K562 (cell line): ENCODE results near the gene FGF2. TPM values are rescaled to one million over a fixed set of nuclear protein-coding genes. Genes with fewer than 3 reads are reported as not detected.

Experiments used
- ASH1L ChIP-seq: fragments of 450-650 bp; IDR thresholded peaks from 2 replicates; pipeline ENCODE4 v1.6.1; 2018; ENCODE audit warnings: borderline replicate concordance, mild to moderate bottlenecking, low read depth; ENCODE audit not compliant: partially characterized antibody
- FOXJ2 ChIP-seq: fragments of 200-800 bp; sonication (Bioruptor generic); IDR thresholded peaks from 2 replicates; pipeline ENCODE4 v1.6.1; 2016; ENCODE audit warnings: missing genetic modification characterization, missing compliant biosample characterization
- FOXM1 ChIP-seq, 2 experiments: fragments of 450-650 bp in 1 of 2; sonication (generic) in 1 of 2; formaldehyde crosslinking in 1 of 2; IDR thresholded peaks; 2 replicates each; pipeline versions ENCODE4 v1.6.1 to v1.9.0; 2017 to 2022; ENCODE audit warnings: low read depth in 2 of 2, mild to moderate bottlenecking in 2 of 2, missing genetic modification reagents in 1 of 2, moderate library complexity in 1 of 2
- FOXP1 ChIP-seq: sonication (generic); formaldehyde crosslinking; IDR thresholded peaks from 2 replicates; pipeline ENCODE4 v1.8.0; 2022; ENCODE audit warnings: mild to moderate bottlenecking, missing genetic modification reagents
- GABPA ChIP-seq: fragments of 200-800 bp; sonication (Bioruptor generic); conservative IDR thresholded peaks from 2 replicates; pipeline ENCODE4 v1.6.1; 2016; ENCODE audit warnings: low read depth, missing genetic modification characterization, missing compliant biosample characterization
- KLF6 ChIP-seq: fragments of 250-450 bp; sonication (Bioruptor Pico); IDR thresholded peaks from 2 replicates; pipeline ENCODE4 v1.4.0; 2020; ENCODE audit warnings: mild to moderate bottlenecking, moderate library complexity, borderline replicate concordance
- MAFF ChIP-seq: IDR thresholded peaks from 2 replicates; pipeline ENCODE4 v1.6.1; 2012; ENCODE audit warnings: low read length, improper control_type of control experiment
- MYBL2 ChIP-seq, 2 experiments: fragments of 450-650 bp in 1 of 2; sonication (generic) in 1 of 2; formaldehyde crosslinking in 1 of 2; IDR thresholded peaks; 2 replicates each; pipeline versions ENCODE4 v1.6.1 to v1.8.1; 2017 to 2022; ENCODE audit warnings: borderline replicate concordance in 1 of 2, inconsistent platforms in 1 of 2, low read depth in 1 of 2, mild to moderate bottlenecking in 1 of 2, missing genetic modification reagents in 1 of 2, moderate library complexity in 1 of 2
- POLR2H ChIP-seq: IDR thresholded peaks from 2 replicates; pipeline ENCODE4 v1.6.1; 2016; ENCODE audit warnings: missing genetic modification characterization, low read depth, mild to moderate bottlenecking, control low read depth, missing compliant biosample characterization, moderate library complexity
- ZKSCAN3 ChIP-seq: fragments of 250-450 bp; sonication (Bioruptor Pico); IDR thresholded peaks from 2 replicates; pipeline ENCODE4 v1.4.0; 2020
- ZNF274 ChIP-seq: IDR thresholded peaks from 2 replicates; pipeline ENCODE4 v1.6.1; 2011; ENCODE audit warnings: low read depth, mild to moderate bottlenecking, low read length, moderate library complexity, borderline replicate concordance
- ZNF584 ChIP-seq: fragments of 200-800 bp; sonication (Bioruptor generic); IDR thresholded peaks from 2 replicates; pipeline ENCODE4 v1.6.1; 2016; ENCODE audit warnings: low read depth, mild to moderate bottlenecking, missing genetic modification characterization, missing compliant biosample characterization
- polyA plus RNA-seq, 8 experiments: library from polyadenylated mRNA; depleted of rRNA in 4 of 8; stranded (reverse) in 5 of 8; unstranded in 3 of 8; fragments of >200 nt; fragmentation: Nextera tagmentation in 2 of 8; fragmentation: Illumina TruSeq in 1 of 8; extraction: Ambion mirVana in 2 of 8; extraction: Trizol in 1 of 8; gene quantifications; 2 replicates each; pipeline versions ENCODE4 v1.2.1 to v1.2.3, GENCODE V29; 2011 to 2014; ENCODE audit warnings: inconsistent platforms in 1 of 8, missing spikeins in 1 of 8
- total RNA-seq, 7 experiments: library from RNA; depleted of rRNA in 6 of 7; stranded (reverse); fragments of >200 nt in 6 of 7; fragmentation: Illumina TruSeq in 2 of 7; extraction: Trizol in 2 of 7; gene quantifications; 2 replicates each; pipeline versions ENCODE4 v1.2.1 to v1.2.3, GENCODE V29; 2011 to 2021; ENCODE audit warnings: low replicate concordance in 1 of 7
- TF ChIP-seq, protein P1 (sequence below), 2 experiments: fragments of 450-650 bp in 1 of 2; IDR thresholded peaks; 2 replicates each; pipeline ENCODE4 v1.6.1; 2011 to 2017; ENCODE audit warnings: low read depth in 2 of 2, antibody characterized with exemption in 1 of 2, borderline replicate concordance in 1 of 2, low read length in 1 of 2, mild to moderate bottlenecking in 1 of 2, mixed read lengths in 1 of 2; ENCODE audit not compliant: control insufficient read depth in 1 of 2
- TF ChIP-seq, protein P2 (sequence below): fragments of 450-650 bp; formaldehyde crosslinking; IDR thresholded peaks from 2 replicates; pipeline ENCODE4 v1.4.0; 2020; ENCODE audit warnings: mild to moderate bottlenecking, moderate library complexity
- TF ChIP-seq, protein P3 (sequence below): sonication (generic); IDR thresholded peaks from 2 replicates; pipeline ENCODE4 v1.6.1; 2016
- TF ChIP-seq, protein P4 (sequence below): fragments of 250-450 bp; sonication (Bioruptor Pico); IDR thresholded peaks from 2 replicates; pipeline ENCODE4 v1.8.0; 2021; ENCODE audit warnings: moderate library complexity, mild to moderate bottlenecking, inconsistent platforms
- TF ChIP-seq, protein P5 (sequence below), 2 experiments: IDR thresholded peaks; 2 replicates each; pipeline ENCODE4 v1.6.1; 2011; ENCODE audit warnings: borderline replicate concordance in 1 of 2, control low read depth in 1 of 2, low read depth in 1 of 2, low read length in 1 of 2, mild to moderate bottlenecking in 1 of 2, mixed read lengths in 1 of 2, moderate library complexity in 1 of 2; ENCODE audit not compliant: insufficient read depth in 1 of 2, insufficient read length in 1 of 2, poor library complexity in 1 of 2, severe bottlenecking in 1 of 2; ENCODE audit errors: extremely low read depth in 1 of 2
- TF ChIP-seq, protein P6 (sequence below): IDR thresholded peaks from 3 replicates; pipeline ENCODE4 v1.6.1; 2011; ENCODE audit warnings: borderline replicate concordance, mild to moderate bottlenecking; ENCODE audit not compliant: insufficient read length, insufficient read depth

FGF2 gene
- total and polyA plus RNA-seq, 9 of the 15 experiments (the other 6 are each of a cell fraction or from before 2014, with no cell fraction given) = 2.5 to 19.4 (median 9.2) TPM

DNA sequence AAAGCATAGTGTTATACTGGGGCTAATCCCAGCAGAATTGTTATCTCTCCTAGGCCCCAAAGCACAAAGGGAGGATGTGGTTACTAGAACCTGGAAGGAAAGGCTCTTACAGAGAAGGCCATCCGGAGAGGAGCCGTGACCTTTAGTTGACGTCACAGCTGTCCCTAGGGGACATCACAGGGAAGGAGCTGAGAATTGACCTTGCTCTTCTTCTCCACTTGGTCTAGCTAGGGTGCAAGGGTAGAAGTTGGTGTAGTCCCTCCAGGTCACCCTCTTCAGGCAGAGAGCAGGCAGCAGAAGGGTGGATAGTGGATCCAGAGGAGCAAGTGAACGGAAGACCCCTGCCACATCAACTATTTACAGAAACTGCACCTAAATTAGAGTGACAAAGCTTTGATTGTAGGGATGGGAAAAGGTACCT, 22.8 kb upstream of the FGF2 start (continued):
- TF ChIP-seq ZNF584 (no peak), KLF6 (peak; percentile 42; the same call in 1 of the 2 replicates), ASH1L (no peak), FOXJ2 (no peak), ZNF274 (no peak), FOXP1 (no peak), MAFF (no peak), GABPA (tag) (peak; percentile 89), MYBL2 (IDR thresholded peaks at IDR 0.05; ENCODE audit: low read depth) (no peak), MYBL2 (CRISPR knock-in tag; IDR thresholded peaks at IDR 0.05; ENCODE audit: borderline replicate concordance) (no peak), POLR2H (no peak), FOXM1 (IDR thresholded peaks at IDR 0.05; ENCODE audit: low read depth) (no peak), FOXM1 (CRISPR knock-in tag; IDR thresholded peaks at IDR 0.05; ENCODE audit: low read depth) (no peak), ZKSCAN3 (CRISPR knock-in tag) (no peak)
- TF ChIP-seq, protein P1, sequence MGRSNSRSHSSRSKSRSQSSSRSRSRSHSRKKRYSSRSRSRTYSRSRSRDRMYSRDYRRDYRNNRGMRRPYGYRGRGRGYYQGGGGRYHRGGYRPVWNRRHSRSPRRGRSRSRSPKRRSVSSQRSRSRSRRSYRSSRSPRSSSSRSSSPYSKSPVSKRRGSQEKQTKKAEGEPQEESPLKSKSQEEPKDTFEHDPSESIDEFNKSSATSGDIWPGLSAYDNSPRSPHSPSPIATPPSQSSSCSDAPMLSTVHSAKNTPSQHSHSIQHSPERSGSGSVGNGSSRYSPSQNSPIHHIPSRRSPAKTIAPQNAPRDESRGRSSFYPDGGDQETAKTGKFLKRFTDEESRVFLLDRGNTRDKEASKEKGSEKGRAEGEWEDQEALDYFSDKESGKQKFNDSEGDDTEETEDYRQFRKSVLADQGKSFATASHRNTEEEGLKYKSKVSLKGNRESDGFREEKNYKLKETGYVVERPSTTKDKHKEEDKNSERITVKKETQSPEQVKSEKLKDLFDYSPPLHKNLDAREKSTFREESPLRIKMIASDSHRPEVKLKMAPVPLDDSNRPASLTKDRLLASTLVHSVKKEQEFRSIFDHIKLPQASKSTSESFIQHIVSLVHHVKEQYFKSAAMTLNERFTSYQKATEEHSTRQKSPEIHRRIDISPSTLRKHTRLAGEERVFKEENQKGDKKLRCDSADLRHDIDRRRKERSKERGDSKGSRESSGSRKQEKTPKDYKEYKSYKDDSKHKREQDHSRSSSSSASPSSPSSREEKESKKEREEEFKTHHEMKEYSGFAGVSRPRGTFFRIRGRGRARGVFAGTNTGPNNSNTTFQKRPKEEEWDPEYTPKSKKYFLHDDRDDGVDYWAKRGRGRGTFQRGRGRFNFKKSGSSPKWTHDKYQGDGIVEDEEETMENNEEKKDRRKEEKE (IDR thresholded peaks at IDR 0.05; ENCODE audit: borderline replicate concordance in 1 of 2, control insufficient read depth in 1 of 2, low read depth in 2 of 2, low read length in 1 of 2) = no peak
- TF ChIP-seq, protein P2, sequence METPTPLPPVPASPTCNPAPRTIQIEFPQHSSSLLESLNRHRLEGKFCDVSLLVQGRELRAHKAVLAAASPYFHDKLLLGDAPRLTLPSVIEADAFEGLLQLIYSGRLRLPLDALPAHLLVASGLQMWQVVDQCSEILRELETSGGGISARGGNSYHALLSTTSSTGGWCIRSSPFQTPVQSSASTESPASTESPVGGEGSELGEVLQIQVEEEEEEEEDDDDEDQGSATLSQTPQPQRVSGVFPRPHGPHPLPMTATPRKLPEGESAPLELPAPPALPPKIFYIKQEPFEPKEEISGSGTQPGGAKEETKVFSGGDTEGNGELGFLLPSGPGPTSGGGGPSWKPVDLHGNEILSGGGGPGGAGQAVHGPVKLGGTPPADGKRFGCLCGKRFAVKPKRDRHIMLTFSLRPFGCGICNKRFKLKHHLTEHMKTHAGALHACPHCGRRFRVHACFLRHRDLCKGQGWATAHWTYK (CRISPR knock-in tag) = no peak
- TF ChIP-seq, protein P3, sequence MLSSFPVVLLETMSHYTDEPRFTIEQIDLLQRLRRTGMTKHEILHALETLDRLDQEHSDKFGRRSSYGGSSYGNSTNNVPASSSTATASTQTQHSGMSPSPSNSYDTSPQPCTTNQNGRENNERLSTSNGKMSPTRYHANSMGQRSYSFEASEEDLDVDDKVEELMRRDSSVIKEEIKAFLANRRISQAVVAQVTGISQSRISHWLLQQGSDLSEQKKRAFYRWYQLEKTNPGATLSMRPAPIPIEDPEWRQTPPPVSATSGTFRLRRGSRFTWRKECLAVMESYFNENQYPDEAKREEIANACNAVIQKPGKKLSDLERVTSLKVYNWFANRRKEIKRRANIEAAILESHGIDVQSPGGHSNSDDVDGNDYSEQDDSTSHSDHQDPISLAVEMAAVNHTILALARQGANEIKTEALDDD = no peak
- TF ChIP-seq, protein P4, sequence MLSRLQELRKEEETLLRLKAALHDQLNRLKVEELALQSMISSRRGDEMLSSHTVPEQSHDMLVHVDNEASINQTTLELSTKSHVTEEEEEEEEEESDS (CRISPR knock-in tag) = no peak
- TF ChIP-seq, protein P5, sequence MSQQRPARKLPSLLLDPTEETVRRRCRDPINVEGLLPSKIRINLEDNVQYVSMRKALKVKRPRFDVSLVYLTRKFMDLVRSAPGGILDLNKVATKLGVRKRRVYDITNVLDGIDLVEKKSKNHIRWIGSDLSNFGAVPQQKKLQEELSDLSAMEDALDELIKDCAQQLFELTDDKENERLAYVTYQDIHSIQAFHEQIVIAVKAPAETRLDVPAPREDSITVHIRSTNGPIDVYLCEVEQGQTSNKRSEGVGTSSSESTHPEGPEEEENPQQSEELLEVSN (IDR thresholded peaks at IDR 0.05; ENCODE audit: borderline replicate concordance in 1 of 2, extremely low read depth in 1 of 2, insufficient read depth in 1 of 2, insufficient read length in 1 of 2, low read depth in 1 of 2, low read length in 1 of 2, poor library complexity in 1 of 2, severe bottlenecking in 1 of 2) = no peak
- TF ChIP-seq, protein P6, sequence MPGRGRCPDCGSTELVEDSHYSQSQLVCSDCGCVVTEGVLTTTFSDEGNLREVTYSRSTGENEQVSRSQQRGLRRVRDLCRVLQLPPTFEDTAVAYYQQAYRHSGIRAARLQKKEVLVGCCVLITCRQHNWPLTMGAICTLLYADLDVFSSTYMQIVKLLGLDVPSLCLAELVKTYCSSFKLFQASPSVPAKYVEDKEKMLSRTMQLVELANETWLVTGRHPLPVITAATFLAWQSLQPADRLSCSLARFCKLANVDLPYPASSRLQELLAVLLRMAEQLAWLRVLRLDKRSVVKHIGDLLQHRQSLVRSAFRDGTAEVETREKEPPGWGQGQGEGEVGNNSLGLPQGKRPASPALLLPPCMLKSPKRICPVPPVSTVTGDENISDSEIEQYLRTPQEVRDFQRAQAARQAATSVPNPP = no peak
